Mesothelial cell of epicardium (in vitro differentiated cells): Measurements from ENCODE around the gene INCA1. TPM values are rescaled to one million over a fixed set of nuclear protein-coding genes. Genes with fewer than 3 reads are reported as not detected.

Experiments
- DNase-seq, 2 experiments: peaks; one replicate each; pipeline ENCODE4 v3.0.0; 2021; ENCODE audit warnings: low spot score in 2 of 2; ENCODE audit not compliant: unreplicated experiment in 2 of 2
- H3K27ac Mint-ChIP-seq: 2 replicates; pipeline ENCODE4 v1.8.0; 2021; ENCODE audit warnings: mixed read lengths
- H3K27me3 Mint-ChIP-seq: 2 replicates; pipeline ENCODE4 v1.8.0; 2021; ENCODE audit warnings: low read depth, mixed read lengths
- H3K36me3 Mint-ChIP-seq: 2 replicates; pipeline ENCODE4 v1.8.0; 2021; ENCODE audit warnings: mixed read lengths
- H3K4me1 Mint-ChIP-seq: 2 replicates; pipeline ENCODE4 v1.8.0; 2021; ENCODE audit warnings: mixed read lengths
- H3K4me3 Mint-ChIP-seq: 2 replicates; pipeline ENCODE4 v1.8.0; 2021; ENCODE audit warnings: mild to moderate bottlenecking, moderate library complexity, mixed read lengths
- H3K9me3 Mint-ChIP-seq: 2 replicates; pipeline ENCODE4 v1.8.0; 2021; ENCODE audit warnings: mixed read lengths
- CTCF ChIP-seq: fragments of 200-600 bp; sonication (generic); IDR thresholded peaks from one replicate; pipeline ENCODE4 v1.5.0; 2021; ENCODE audit warnings: antibody characterized with exemption; ENCODE audit not compliant: unreplicated experiment
- total RNA-seq: library from RNA; stranded (reverse); gene quantifications from 3 replicates; pipeline ENCODE4 v1.2.1, GENCODE V29; 2021

Gene INCA1
- total RNA-seq, 1 donor from 2014 or later: 2.7 TPM

DNA sequence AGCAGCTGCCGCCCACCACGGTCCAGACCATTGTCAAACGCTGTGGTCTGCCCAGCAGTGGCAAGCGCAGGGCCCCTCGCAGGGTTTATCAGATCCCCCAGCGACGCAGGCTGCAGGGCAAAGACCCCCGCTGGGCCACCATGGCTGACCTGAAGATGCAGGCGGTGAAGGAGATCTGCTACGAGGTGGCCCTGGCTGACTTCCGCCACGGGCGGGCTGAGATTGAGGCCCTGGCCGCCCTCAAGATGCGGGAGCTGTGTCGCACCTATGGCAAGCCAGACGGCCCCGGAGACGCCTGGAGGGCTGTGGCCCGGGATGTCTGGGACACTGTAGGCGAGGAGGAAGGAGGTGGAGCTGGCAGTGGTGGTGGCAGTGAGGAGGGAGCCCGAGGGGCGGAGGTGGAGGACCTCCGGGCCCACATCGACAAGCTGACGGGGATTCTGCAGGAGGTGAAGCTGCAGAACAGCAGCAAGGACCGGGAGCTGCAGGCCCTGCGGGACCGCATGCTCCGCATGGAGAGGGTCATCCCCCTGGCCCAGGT lies 24.9 kb upstream of the INCA1 start:
- Mint-ChIP-seq H3K4me3 (no peak overlapping the region), H3K27me3 (no peaks in the 10 kb centered on the region)

GRCh38 chr17:5020502-5021023 lies 23.2 kb upstream of the INCA1 start:
- no peaks in the 10 kb centered on the region for H3K4me1 Mint-ChIP-seq
- peaks cover 44% of the 10 kb centered on the region for H3K36me3 Mint-ChIP-seq
- no peak for TF ChIP-seq CTCF
- no peaks in the 10 kb centered on the region for H3K9me3 Mint-ChIP-seq
- no peak for DNase-seq
- no peak overlapping the region for H3K27ac Mint-ChIP-seq
- H3K27me3 Mint-ChIP-seq: no peaks in the 10 kb centered on the region
- H3K4me3 Mint-ChIP-seq: no peak overlapping the region

More for the DNA sequence above, 24.9 kb upstream of the INCA1 start:
- no peak for TF ChIP-seq CTCF
- Mint-ChIP-seq H3K9me3 (no peaks in the 10 kb centered on the region), H3K4me1 (no peaks in the 10 kb centered on the region), H3K27ac (no peak overlapping the region), H3K36me3 (peaks cover 37% of the 10 kb centered on the region)
- DNase-seq: no peak

GRCh38 chr17:5019475-5019956 lies 22.2 kb upstream of the INCA1 start:
- no peaks in the 10 kb centered on the region for H3K9me3 Mint-ChIP-seq
- no peaks in the 10 kb centered on the region for H3K4me1 Mint-ChIP-seq
- no peak overlapping the region for H3K27ac Mint-ChIP-seq
- H3K36me3 Mint-ChIP-seq: peaks cover 43% of the 10 kb centered on the region
- H3K4me3 Mint-ChIP-seq: no peak overlapping the region
- DNase-seq: no peak
- H3K27me3 Mint-ChIP-seq: no peaks in the 10 kb centered on the region
- TF ChIP-seq CTCF: no peak

DNA sequence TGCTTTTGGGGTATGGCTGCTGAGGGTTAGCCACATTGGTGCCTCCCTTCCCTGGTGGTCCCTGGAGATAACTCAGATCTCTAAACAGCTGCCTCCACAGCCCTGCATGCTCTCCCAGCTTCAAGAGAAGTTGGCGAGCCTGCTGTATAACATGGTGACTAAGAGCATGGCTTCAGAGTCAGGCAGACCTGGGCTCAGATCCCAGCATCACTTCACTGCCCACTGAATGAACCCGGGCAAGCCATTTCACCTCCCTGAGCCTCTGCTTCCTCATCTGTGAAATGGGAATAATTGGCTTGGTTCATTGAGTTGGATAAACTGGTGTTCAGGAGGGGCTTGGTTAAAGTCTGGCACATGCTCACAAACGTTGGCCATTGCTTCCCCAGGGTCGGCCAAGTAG lies 17.0 kb upstream of the INCA1 start:
- Mint-ChIP-seq H3K4me1 (no peaks in the 10 kb centered on the region), H3K27ac (no peak overlapping the region), H3K27me3 (no peaks in the 10 kb centered on the region), H3K36me3 (peaks cover 30% of the 10 kb centered on the region), H3K4me3 (no peak overlapping the region), H3K9me3 (no peaks in the 10 kb centered on the region)
- no peak for DNase-seq
- no peak for TF ChIP-seq CTCF

DNA sequence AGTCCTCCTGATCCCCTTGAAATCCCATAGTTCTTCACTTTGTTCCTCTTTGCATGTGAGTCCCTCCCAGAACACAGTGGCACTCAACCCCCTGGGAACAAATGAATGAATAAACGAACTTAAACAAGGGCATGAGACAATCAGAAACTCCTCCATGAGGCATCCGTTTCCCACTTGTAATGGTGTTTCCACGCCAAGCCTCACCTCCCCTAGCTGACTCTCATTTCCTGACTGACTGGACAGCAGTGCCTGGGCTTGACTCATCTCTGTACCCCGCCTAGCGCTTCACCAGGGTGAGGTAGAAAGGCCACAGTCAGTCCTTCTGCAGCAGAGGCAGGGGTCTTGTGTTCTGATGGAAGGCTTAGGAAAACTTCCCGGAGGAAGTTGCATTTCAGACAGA lies 14.6 kb upstream of the INCA1 start:
- DNase-seq: no peak
- Mint-ChIP-seq H3K27ac (no peak overlapping the region), H3K36me3 (peaks cover 44% of the 10 kb centered on the region), H3K27me3 (no peaks in the 10 kb centered on the region), H3K9me3 (no peaks in the 10 kb centered on the region), H3K4me1 (no peaks in the 10 kb centered on the region), H3K4me3 (no peak overlapping the region)
- no peak for TF ChIP-seq CTCF
